Left lung (tissue), 10 donors: ENCODE results near the gene TCF7L1. TPM values are rescaled to one million over a fixed set of nuclear protein-coding genes. Genes with fewer than 3 reads are reported as not detected.
"Not testable (repeated sequence)": the region's sequence is repeated elsewhere in the genome, so short reads cannot be mapped to it uniquely, and the experiment has no call there.

Experiments
- ATAC-seq: fragments of 200-7000 bp; cut with Tn5 transposase; one replicate; pipeline ENCODE4 v1.9.1; 2020; ENCODE audit warnings: moderate library complexity
- DNase-seq, 4 donors: peaks; one replicate each; pipeline ENCODE4 v3.0.0-alpha.2; 2013 to 2020
- H3K27ac ChIP-seq, 2 donors: fragments of 200-600 bp; sonication (generic) in 1 of 2; one replicate each; pipeline versions ENCODE4 v1.5.0 to v1.8.0; 2020 to 2021
- H3K27me3 ChIP-seq, 2 donors: fragments of 200-600 bp; sonication (generic) in 1 of 2; one replicate each; pipeline versions ENCODE4 v1.5.0 to v1.8.0; 2020 to 2021
- H3K36me3 ChIP-seq, 2 donors: fragments of 200-600 bp; sonication (generic) in 1 of 2; one replicate each; pipeline versions ENCODE4 v1.5.0 to v1.8.0; 2020 to 2021
- H3K4me1 ChIP-seq, 2 donors: fragments of 200-600 bp; one replicate each; pipeline ENCODE4 v1.8.0; 2021
- H3K4me3 ChIP-seq, 2 donors: fragments of 200-600 bp; sonication (generic) in 1 of 2; one replicate each; pipeline versions ENCODE4 v1.5.0 to v1.8.0; 2020 to 2021; ENCODE audit warnings: mild to moderate bottlenecking in 1 of 2
- H3K9me3 ChIP-seq, 2 donors: fragments of 200-600 bp; sonication (generic) in 1 of 2; one replicate each; pipeline versions ENCODE4 v1.5.0 to v1.8.0; 2020 to 2021
- CTCF ChIP-seq, 2 donors: fragments of 200-600 bp; sonication (generic) in 1 of 2; IDR thresholded peaks; one replicate each; pipeline versions ENCODE4 v1.5.0 to v1.8.0; 2021; ENCODE audit warnings: antibody characterized with exemption in 2 of 2
- intact Hi-C, 2 donors: fragments of 100-400 bp; cut with DNase I; formaldehyde crosslinking; loops; one replicate each; pipeline versions ENCODE4 v1.11.2 to v1.14.2; 2022
- polyA plus RNA-seq, 6 donors: library from polyadenylated mRNA; unstranded; fragments of 120-200 nt; gene quantifications; one replicate each; pipeline ENCODE4 v1.2.1, GENCODE V29; 2013; ENCODE audit not compliant: insufficient read length in 6 of 6
- total RNA-seq, 2 donors: library from RNA; stranded (reverse); fragmentation: NEBNext Ultra II Directional; extraction: Animal tissue kit (Norgen Biotek cat#: 25700); gene quantifications; one replicate each; pipeline ENCODE4 v1.2.1, GENCODE V29; 2021
- donor health status: DM: no; HTN: yes; CAD: no.
- donor health status: DM: no; HTN: no; CAD: no.

Gene TCF7L1
- total and polyA plus RNA-seq, 8 donors: 16.4 to 63.9 (median 57.5) TPM

GRCh38 chr2:85330839-85331636 is 197.8 kb downstream of the TCF7L1 start:
- DNase-seq (no peak), ATAC-seq (no peak)
- peaks cover 0 to 21% of the 10 kb centered on the region in 2 donors for H3K4me1 ChIP-seq
- H3K36me3 ChIP-seq: no peaks in the 10 kb centered on the region
- no peaks in the 10 kb centered on the region for H3K27me3 ChIP-seq
- no peak overlapping the region for H3K27ac ChIP-seq
- no peaks in the 10 kb centered on the region for H3K9me3 ChIP-seq
- no peak overlapping the region for H3K4me3 ChIP-seq
- no peak for TF ChIP-seq CTCF (IDR thresholded peaks at IDR 0.05)
- intact Hi-C loops: no loop called here

GRCh38 chr2:85333877-85334276 is 200.7 kb downstream of the TCF7L1 start:
- H3K27ac ChIP-seq, H3K4me1 ChIP-seq, H3K36me3 ChIP-seq, H3K27me3 ChIP-seq, H3K9me3 ChIP-seq, H3K4me3 ChIP-seq, intact Hi-C loops, ATAC-seq, DNase-seq: not testable (repeated sequence)

- Histone ChIP-seq H3K4me1 (no peaks in the 10 kb centered on the region), H3K4me3 (no peak overlapping the region), H3K9me3 (no peaks in the 10 kb centered on the region), H3K36me3 (no peaks in the 10 kb centered on the region), H3K27ac (no peak overlapping the region), H3K27me3 (no peaks in the 10 kb centered on the region)
- no peak for TF ChIP-seq CTCF (IDR thresholded peaks at IDR 0.05)
- no peak for ATAC-seq
- no peak for DNase-seq
- intact Hi-C loops: no loop called here
Measured at GRCh38 chr2:85334928-85335327, 201.7 kb downstream of the TCF7L1 start.

DNA sequence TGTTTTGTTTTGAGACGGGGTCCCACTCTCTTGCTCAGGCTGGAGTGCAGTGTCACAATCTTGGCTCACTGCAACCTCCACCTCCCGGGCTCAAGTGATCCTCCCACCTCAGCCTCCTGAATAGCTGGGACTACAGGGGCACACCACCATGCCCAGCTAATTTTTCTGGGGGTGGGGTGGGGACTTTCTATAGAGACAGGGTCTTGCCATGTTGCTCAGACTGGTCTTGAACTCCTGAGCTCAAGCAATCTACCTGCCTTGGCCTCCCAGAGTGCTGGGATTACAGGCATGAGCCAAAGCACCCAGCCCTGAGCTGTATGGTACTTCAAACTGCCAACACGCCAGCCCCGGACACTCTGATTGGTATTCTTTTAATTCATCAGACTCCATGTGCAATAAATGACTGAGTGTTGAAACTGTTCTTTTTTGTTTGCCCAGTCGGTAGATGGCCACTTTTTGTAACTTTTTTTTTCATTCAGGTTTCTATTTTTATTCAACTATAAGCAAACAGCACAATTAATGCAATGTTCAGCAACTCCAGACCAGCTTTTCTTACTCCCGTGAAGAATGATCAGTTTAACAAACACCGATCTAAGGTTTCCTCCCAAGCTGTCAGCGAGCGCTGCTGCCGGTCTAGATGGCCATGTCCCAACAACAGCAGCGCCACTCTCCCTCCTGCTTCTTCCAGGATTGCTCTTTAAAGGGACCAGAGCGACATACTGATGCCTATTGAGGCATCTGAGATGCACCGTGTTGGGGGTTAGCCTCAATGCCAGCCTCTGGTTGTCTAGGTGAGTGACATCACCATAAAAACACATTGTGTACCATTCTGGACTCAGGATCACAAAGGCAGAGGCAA is 207.1 kb downstream of the TCF7L1 start:
- H3K4me1 ChIP-seq: no peaks in the 10 kb centered on the region
- peaks cover 0 to 31% of the 10 kb centered on the region in 2 donors for H3K36me3 ChIP-seq
- ATAC-seq (peak; percentile 82), DNase-seq (peak in 1 of 4 donors; percentile 48)
- no peaks in the 10 kb centered on the region for H3K9me3 ChIP-seq
- H3K27ac ChIP-seq: no peak overlapping the region
- H3K4me3 ChIP-seq: no peak overlapping the region
- no peaks in the 10 kb centered on the region for H3K27me3 ChIP-seq
- no peak for TF ChIP-seq CTCF (IDR thresholded peaks at IDR 0.05)
- intact Hi-C loops: no loop called here

DNA sequence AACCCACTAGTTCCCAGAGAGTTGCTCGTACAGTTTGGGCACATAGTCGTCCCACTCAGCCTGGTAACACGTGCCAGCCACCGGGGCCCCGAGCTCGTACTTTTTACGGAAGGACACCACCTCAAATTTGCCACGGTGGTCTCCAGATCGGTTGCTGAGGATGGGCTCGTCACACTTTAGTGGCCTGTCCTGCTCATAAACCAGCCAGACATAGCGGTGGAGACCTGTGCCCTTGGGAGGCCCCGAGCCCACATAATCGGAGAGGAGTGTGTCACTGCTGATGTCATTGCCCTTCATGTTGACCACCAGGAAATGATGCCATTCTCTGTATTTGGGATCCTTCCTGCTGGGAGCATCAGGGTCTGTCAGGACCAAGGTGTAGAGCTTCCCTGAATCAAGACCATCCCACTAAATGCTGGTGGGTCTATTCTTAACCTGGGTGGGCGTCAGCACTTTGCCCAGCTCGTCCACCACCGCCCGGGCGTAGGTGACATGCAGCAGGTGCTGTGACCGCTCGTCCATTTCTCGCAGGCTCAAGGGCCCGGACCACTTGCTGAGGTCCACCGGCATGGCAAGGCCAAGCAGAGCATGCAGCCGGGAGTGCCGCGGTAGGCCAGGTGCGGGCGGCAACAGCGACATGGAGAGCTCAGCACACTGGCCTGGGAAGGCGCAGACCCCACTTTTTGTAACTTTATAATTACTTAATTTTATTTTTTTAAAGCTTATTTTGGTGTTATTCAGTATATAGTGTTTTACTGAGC is 208.3 kb downstream of the TCF7L1 start:
- H3K27ac ChIP-seq: no peak overlapping the region
- H3K27me3 ChIP-seq: no peaks in the 10 kb centered on the region
- H3K9me3 ChIP-seq: no peaks in the 10 kb centered on the region
- peaks cover 0 to 43% of the 10 kb centered on the region in 2 donors for H3K36me3 ChIP-seq
- no peak for ATAC-seq
- H3K4me3 ChIP-seq: no peak overlapping the region
- H3K4me1 ChIP-seq: no peaks in the 10 kb centered on the region
- TF ChIP-seq CTCF (IDR thresholded peaks at IDR 0.05): no peak
- no peak for DNase-seq
- intact Hi-C loops: no loop called here
